Astrocyte (in vitro differentiated cells and primary cell): ENCODE data around the gene DOCK2.

Experiments
- CTCF ChIP-seq: IDR thresholded peaks from 2 replicates; pipeline ENCODE4 v1.5.1; 2011; ENCODE audit warnings: low read depth, mild to moderate bottlenecking, inconsistent platforms, low read length, moderate library complexity; ENCODE audit not compliant: insufficient read depth
- EZH2 ChIP-seq: IDR thresholded peaks from 2 replicates; pipeline ENCODE4 v1.6.1; 2012; ENCODE audit warnings: mild to moderate bottlenecking, low read length, inconsistent platforms; ENCODE audit not compliant: insufficient read depth

GRCh38 chr5:169710675-169711074 is 73.6 kb downstream of the DOCK2 start:
- TF ChIP-seq CTCF (no peak), EZH2 (no peak)
